ENCODE measurements around the gene AGPS.
A peak's percentile ranks its signal among the peaks of the same experiment; 100 is the strongest.

AGPS gene

GRCh38 chr2:177556153-177556552 lies 163.6 kb downstream of the AGPS start:
- no peak for DNase-seq (ENCODE audit: low read depth)
- no peak for TF ChIP-seq CTCF (IDR thresholded peaks at IDR 0.05; ENCODE audit: insufficient read depth, low read depth, low read length, missing control alignments)
- no peak overlapping the region for H3K4me3 ChIP-seq (ENCODE audit: low read length)

GRCh38 chr2:177557794-177558193 lies 165.2 kb downstream of the AGPS start:
- no peak overlapping the region for H3K4me3 ChIP-seq (ENCODE audit: low read length)
- no peak for TF ChIP-seq CTCF (IDR thresholded peaks at IDR 0.05; ENCODE audit: insufficient read depth, low read depth, low read length, missing control alignments)
- DNase-seq (ENCODE audit: low read depth): no peak

- no peak for DNase-seq (ENCODE audit: low read depth)
- no peak for TF ChIP-seq CTCF (IDR thresholded peaks at IDR 0.05; ENCODE audit: insufficient read depth, low read depth, low read length, missing control alignments)
- no peak overlapping the region for H3K4me3 ChIP-seq (ENCODE audit: low read length)
Observed at GRCh38 chr2:177559638-177560037, 167.1 kb downstream of the AGPS start.

- H3K4me3 ChIP-seq (ENCODE audit: low read length): no peak overlapping the region
- TF ChIP-seq CTCF (IDR thresholded peaks at IDR 0.05; ENCODE audit: insufficient read depth, low read depth, low read length, missing control alignments): no peak
- no peak for DNase-seq (ENCODE audit: low read depth)
Observed at GRCh38 chr2:177568390-177568789, 175.8 kb downstream of the AGPS start.

GRCh38 chr2:177568893-177569292 lies 176.3 kb downstream of the AGPS start:
- no peak for TF ChIP-seq CTCF (IDR thresholded peaks at IDR 0.05; ENCODE audit: insufficient read depth, low read depth, low read length, missing control alignments)
- no peak overlapping the region for H3K4me3 ChIP-seq (ENCODE audit: low read length)
- DNase-seq (ENCODE audit: low read depth): no peak

GRCh38 chr2:177572236-177572671 lies 179.7 kb downstream of the AGPS start:
- H3K4me3 ChIP-seq (ENCODE audit: low read length): no peak overlapping the region
- no peak for TF ChIP-seq CTCF (IDR thresholded peaks at IDR 0.05; ENCODE audit: insufficient read depth, low read depth, low read length, missing control alignments)
- DNase-seq (ENCODE audit: low read depth): peak; percentile 34

GRCh38 chr2:177573120-177573519 lies 180.5 kb downstream of the AGPS start:
- no peak for TF ChIP-seq CTCF (IDR thresholded peaks at IDR 0.05; ENCODE audit: insufficient read depth, low read depth, low read length, missing control alignments)
- H3K4me3 ChIP-seq (ENCODE audit: low read length): no peak overlapping the region
- peak; percentile 46 for DNase-seq (ENCODE audit: low read depth)
